Fibroblast of skin of back (primary cell): Measurements from ENCODE around the gene NHP2.
A peak's percentile ranks its signal among the peaks of the same experiment; 100 is the strongest.

ENCODE experiments used
- DNase-seq: peaks from one replicate; pipeline ENCODE4 v3.0.0-alpha.2; 2013

Gene NHP2

DNA sequence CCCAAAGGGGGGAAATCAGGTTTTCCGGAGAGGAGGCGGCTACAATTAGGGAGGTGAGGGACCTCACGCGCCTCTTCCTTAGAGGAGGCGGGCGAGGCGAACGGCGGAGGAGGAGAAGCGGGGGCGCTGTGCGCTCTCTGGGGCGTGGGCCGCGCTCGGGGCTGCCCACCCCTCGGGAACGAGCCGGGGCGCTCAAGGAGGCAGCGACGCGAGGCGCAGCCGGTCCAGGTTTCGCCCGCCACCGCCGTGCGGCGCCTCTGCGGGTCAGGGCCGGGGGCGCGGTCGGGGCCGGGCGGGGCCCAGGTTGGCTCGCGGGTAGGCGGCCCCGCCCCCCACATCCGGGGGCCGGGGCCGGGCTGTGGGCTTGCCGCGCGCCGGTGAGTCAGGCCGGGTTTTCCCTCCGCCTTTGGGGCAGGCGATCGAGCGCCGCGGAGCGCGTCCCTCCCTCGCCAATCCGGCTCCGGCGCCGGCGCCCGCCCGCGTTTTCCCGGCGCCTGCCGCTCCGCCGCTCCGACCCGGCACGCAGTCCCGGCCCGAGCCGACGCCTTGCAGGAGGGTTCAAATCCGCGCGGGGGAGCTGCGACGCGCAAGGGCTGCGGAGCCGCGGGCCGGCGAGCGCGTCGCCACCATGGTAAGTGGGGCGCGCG, 40.4 kb downstream of the NHP2 start, which contains the start of gene N4BP3:
TSS of gene N4BP3 (plus strand) at position 392 of the 647 bp plus-strand sequence. CDS start 6,052 bp downstream, outside the sequence.
- peak; percentile 58 for DNase-seq

DNA sequence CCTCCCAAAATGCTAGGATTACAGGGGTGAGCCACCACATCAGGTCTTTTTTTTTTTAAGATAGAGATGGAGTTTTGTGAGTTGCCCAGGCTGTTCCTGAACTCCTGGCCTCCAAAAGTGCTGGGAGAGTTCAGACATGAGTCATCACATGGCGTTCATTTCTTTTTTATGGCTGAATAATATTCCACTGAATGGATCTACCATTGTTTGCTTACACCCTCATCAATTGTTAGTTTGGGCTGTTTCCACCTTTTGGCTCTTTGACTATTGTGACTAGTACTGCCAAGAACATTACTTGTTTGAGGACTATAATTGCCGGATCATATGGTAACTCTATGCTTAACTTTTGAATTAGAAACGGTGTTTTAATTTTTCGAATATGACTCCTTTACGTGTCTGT, 41.1 kb downstream of the NHP2 start:
- no peak for DNase-seq

DNA sequence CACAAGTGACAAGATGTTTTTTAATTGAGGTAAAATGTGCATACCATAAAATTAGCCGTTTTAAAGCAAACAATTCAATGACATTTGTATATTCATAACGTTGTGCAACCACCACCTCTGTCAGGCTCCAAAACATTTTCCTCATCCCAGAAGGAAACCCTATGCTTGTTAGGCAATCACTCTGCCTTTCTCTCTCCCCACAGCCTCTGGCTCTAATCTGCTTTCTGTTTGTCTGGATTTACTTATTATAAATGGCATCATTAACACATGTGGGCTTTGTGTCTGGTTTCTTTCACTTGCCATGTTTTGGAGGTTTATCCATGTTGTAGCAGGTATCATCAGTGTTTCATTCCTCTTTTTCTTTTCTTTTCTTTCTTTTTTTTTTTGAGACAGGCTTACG, 41.8 kb downstream of the NHP2 start:
- no peak for DNase-seq

DNA sequence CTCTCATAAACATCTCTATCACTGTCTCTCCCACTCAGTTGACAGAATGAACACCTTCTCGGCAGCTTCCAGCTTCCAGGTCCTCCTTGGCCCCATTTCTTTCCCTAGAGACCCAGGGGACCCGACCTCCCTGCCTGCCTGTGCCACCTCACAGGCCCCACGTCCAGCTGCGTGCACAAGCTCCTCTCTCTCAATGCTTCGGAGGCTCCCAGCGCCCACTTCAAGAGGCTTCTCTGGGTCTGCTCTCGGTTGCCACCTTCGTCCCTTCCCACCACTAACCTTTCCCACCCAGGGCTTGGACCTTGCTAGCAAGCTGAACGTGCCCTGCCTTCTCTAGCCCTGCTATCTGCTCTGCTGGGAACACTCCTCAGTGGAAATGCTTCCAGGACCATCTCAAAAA, 43.2 kb downstream of the NHP2 start:
- no peak for DNase-seq

DNA sequence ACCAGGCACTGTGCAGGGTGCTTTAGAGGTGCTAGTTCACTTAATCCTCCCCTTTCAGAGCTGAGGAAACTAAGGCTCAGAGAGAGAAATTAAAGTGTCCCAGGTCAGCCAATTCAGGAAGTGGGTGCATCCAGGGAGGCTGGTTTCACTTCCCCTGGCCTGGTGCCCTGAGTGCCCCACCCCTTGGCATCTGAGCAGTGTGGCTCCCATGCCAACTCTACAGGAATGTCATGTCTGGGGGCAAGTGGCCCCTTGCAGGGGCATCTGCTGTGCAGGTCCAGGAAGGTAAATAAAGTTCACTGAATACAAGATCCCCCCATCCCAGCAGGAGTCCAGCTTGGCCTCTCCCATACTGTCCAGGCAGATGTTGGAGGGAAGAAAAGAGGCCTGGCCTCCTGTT, 44.7 kb downstream of the NHP2 start:
- DNase-seq = no peak

DNA sequence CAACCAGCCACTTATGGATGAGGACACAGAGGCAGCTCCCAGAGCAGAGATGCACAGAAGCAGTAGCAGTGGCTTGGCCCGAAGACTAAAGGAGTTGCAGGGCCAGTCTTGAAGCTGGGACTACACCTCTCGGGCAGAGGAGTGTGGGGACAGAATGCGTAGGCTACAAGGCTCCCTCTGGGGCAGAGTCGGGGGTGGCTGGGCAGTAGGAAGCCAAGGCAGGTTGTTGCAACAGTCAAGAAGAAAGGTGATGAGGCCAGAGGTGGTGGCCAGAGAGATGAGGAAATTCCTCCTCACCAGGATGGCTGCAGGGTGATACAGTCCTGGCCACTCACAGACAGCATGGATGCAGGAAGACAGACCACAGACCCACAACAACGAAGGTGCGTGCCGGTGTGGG, 45.2 kb downstream of the NHP2 start:
- DNase-seq = no peak

DNA sequence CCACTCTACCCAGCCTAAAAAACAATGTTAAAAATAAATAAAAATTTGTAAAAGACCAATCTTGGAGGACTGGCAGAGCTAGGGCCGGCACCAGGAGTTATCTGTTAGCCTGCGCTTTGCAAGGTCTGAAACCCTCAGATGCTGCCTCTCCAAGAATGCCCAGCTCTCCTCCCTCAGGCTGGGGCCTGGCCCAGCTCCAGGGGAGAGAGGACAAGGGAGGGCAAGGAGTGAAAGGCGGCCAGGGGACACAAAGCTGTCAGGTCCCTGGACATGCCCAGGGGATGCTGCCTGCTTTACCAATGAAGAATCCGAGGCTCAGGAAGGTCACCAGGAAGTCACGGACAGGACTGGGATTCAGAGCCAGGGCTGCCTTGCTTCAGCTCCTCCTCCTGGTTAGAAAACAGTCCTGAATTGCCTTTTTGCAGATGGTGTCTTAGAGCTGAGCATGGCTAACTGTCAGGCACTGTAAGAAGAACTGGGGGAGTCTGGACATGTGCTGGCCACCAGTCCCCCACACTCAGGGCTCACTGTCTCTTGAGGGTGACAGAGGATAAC, 45.9 kb downstream of the NHP2 start:
- no peak for DNase-seq

DNA sequence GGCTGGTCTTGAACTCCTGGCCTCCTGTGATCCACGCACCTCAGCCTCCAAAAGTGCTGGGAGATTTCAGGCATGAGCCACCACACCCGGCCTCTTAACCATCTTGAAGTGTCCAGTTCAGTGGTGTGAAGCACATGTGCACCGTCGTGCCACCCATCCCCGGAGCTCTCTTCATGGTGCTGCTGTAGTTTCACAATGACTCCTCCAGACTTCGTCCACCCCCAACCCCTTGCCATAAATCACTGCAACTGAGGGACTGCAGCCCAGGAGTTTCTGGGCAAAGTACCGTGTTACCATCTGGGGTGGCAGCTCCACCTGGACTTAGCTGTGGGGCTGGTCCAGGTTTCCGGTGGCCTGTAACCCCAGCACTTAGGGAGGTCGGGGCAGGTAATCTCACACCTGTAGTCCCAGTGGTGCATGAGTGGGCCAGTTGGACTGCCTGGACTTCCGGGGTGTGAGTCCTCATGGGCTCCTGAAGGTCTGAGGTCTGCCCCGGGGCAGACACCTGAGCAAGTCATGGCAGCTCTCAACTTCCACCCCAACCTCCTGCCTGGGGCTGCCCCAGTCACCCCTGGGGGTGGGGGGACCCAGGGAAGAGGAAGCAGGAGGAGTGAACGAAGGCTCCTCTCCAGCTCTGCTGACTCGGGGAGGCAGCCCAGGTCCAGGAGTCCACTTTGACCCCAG, 47.0 kb downstream of the NHP2 start:
- DNase-seq = no peak

DNA sequence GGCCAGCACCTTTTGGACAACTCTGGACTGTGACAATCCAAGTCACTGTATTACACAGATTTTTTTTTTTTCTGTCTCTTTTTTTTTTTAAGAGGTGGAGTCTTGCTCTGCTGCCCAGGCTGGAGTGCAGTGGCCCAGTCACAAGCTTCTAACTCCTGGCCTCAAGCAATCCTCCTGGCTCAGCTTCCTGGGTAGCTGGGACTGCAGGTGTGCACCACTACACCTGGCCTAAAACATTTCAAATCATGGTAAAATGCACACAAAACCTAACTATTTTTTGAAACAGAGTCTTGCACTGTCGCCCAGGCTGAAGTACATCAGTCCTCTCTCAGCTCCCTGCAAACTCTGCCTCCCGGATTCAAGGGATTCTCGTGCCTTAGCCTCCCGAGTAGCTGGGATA, 47.6 kb downstream of the NHP2 start:
- no peak for DNase-seq

DNA sequence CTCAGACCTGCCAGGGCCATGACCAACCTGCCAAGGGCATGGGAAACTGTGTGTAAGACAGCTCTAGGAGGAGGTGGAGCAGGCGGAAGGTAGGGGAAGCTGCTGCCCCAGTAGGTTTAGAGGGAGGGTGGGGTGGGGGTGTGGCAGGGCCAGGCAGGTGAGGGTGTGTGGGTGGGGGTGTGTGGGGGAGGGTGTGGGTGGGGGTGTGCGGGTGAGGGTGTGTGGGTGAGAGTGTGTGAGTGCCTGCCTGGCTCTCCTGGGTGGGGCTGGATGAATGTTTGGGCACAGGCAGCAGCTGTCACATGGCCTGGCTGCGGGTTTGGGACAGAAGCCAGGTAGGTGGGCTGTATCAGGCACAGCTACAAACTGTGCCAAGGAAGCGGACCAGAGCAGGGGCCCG, 49.2 kb downstream of the NHP2 start:
- DNase-seq = no peak

DNA sequence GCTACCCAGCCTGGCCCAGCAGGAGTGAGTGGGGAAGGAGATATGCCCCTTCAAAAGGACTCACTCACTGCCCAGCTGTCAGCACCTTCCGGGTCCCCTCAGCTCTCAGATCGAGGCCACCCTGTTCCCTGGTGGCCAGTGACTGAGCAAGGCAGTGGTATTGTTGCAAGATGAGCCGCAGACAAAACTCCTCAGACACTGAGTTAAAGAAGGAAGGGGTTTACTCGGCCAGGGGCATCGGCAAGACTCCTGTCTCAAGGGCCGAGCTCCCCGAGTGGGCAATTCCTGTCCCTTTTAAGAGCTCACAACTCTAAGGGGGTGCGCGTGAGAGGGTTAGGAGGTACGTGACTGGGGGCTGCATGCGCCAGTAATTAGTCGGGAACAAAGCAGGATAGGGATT, 50.1 kb downstream of the NHP2 start:
- DNase-seq = no peak
